Hepatocyte (in vitro differentiated cells): ENCODE data around the gene OR6B1.

Source experiments
- CTCF ChIP-seq: fragments of 200-600 bp; sonication (generic); IDR thresholded peaks from 2 replicates; pipeline ENCODE4 v1.5.1; 2016; ENCODE audit warnings: antibody characterized with exemption, mild to moderate bottlenecking; ENCODE audit not compliant: poor library complexity
- EZH2 ChIP-seq: fragments of 200-600 bp; sonication (generic); IDR thresholded peaks from 2 replicates; pipeline ENCODE4 v1.6.1; 2016; ENCODE audit warnings: antibody characterized with exemption, mild to moderate bottlenecking, borderline replicate concordance

GRCh38 chr7:143975617-143976016 lies 24.5 kb upstream of the OR6B1 start:
- TF ChIP-seq EZH2 (no peak), CTCF (no peak)
